Lower leg skin (tissue), 3 donors: ENCODE results near the gene KRTAP12-4.

Experiments
- POLR2A ChIP-seq, 2 donors: fragments of 450-650 bp; IDR thresholded peaks; one replicate each; pipeline ENCODE4 v1.6.1; 2016 to 2017; ENCODE audit warnings: antibody characterized with exemption in 2 of 2, mild to moderate bottlenecking in 1 of 2, moderate library complexity in 1 of 2
- TF ChIP-seq, protein P1 (sequence below), 3 donors: fragments of 450-650 bp; IDR thresholded peaks; one replicate each; pipeline ENCODE4 v1.5.1; 2016; ENCODE audit warnings: antibody characterized with exemption in 3 of 3, mild to moderate bottlenecking in 3 of 3, moderate library complexity in 2 of 3

- TF ChIP-seq, protein P1, sequence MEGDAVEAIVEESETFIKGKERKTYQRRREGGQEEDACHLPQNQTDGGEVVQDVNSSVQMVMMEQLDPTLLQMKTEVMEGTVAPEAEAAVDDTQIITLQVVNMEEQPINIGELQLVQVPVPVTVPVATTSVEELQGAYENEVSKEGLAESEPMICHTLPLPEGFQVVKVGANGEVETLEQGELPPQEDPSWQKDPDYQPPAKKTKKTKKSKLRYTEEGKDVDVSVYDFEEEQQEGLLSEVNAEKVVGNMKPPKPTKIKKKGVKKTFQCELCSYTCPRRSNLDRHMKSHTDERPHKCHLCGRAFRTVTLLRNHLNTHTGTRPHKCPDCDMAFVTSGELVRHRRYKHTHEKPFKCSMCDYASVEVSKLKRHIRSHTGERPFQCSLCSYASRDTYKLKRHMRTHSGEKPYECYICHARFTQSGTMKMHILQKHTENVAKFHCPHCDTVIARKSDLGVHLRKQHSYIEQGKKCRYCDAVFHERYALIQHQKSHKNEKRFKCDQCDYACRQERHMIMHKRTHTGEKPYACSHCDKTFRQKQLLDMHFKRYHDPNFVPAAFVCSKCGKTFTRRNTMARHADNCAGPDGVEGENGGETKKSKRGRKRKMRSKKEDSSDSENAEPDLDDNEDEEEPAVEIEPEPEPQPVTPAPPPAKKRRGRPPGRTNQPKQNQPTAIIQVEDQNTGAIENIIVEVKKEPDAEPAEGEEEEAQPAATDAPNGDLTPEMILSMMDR (IDR thresholded peaks at IDR 0.05), result no peak
- TF ChIP-seq POLR2A (IDR thresholded peaks at IDR 0.05), result no peak
These were observed 1.3 kb downstream of the KRTAP12-4 start for GRCh38 chr21:44653123-44653522.
